ENCODE data around the gene COQ8A. TPM values are rescaled to one million over a fixed set of nuclear protein-coding genes. Genes with fewer than 3 reads are reported as not detected.

COQ8A gene
- total and polyA plus RNA-seq, 2 experiments from 2014 or later: 8.3 to 8.7 TPM

DNA sequence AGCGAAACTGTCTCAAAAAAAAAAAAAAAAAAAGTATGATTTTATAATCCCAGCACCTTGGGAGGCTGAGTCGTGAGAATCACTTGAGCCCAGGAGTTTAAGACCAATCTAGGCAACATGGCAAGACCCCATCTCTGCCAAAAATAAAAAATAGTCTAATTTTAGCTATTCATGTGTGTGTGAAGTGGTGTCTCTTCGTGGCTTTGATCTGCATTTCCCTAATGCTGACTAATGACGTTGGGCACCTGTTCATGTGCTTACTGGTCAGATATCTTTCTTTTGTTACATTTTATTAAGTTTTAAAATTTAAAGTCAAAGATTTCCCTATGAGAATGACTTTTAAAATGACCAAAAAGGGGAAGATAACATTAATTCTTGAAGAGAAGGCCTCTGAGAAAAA is 38.7 kb upstream of the COQ8A start:
- H3K4me3 ChIP-seq: no peak overlapping the region
- TF ChIP-seq EZH2 (IDR thresholded peaks at IDR 0.05; ENCODE audit: insufficient read depth, poor library complexity, severe bottlenecking) (no peak), EZH2phosphoT487 (IDR thresholded peaks at IDR 0.05; ENCODE audit: insufficient read depth, low read depth) (no peak)
- H3K27ac ChIP-seq: no peak overlapping the region
- H3F3A ChIP-seq (ENCODE audit: insufficient read depth): no peaks in the 10 kb centered on the region
- H2AFZ ChIP-seq: no peak overlapping the region
- H3K4me2 ChIP-seq (ENCODE audit: unreplicated experiment): no peak overlapping the region
- in situ Hi-C loops (cut with MboI): no loop called here
- H3K9me2 ChIP-seq (ENCODE audit: insufficient read depth): no peaks in the 10 kb centered on the region
- no peaks in the 10 kb centered on the region for H3K9me3 ChIP-seq (ENCODE audit: low read depth)
- no peaks in the 10 kb centered on the region for H3K36me3 ChIP-seq (ENCODE audit: low read depth)
- no peaks in the 10 kb centered on the region for H3K79me2 ChIP-seq (ENCODE audit: insufficient read depth)
- no peak overlapping the region for H3K9ac ChIP-seq
- no peaks in the 10 kb centered on the region for H3K27me3 ChIP-seq (replicated peaks; ENCODE audit: insufficient read depth)
- H4K20me1 ChIP-seq (ENCODE audit: insufficient read depth): no peaks in the 10 kb centered on the region
- no peaks in the 10 kb centered on the region for H3K4me1 ChIP-seq (ENCODE audit: insufficient read depth)
- DNase-seq: no peak
- 92 to 95% methylated on average over 4 of the region's 4 CpGs for WGBS, 2 experiments (ENCODE audit: low coverage in 1 of 2, low lambda C conversion rate in 2 of 2, missing lambda C conversion rate in 2 of 2)

DNA sequence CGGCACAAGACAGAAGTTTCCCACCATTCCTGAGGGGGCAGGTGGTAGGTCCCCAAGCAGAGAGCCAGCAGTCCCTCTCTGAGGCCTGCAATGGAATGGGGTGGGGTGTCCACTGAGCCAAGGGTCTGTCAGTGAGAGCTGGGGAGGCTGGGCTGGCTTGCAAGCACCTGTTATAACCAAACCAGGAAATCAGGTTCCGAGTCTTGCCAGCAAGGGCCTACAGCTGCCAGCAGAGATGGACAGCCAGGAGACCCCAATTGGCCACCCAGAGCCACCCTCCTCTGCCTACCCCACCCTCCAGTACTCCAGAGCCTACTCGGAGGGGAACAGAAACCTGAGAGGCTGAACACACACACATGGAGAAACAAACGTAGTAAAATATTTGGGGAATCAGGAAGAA is 37.5 kb upstream of the COQ8A start:
- TF ChIP-seq EZH2 (IDR thresholded peaks at IDR 0.05; ENCODE audit: insufficient read depth, poor library complexity, severe bottlenecking) (no peak), EZH2phosphoT487 (IDR thresholded peaks at IDR 0.05; ENCODE audit: insufficient read depth, low read depth) (no peak)
- no peaks in the 10 kb centered on the region for H3K9me3 ChIP-seq (ENCODE audit: low read depth)
- 80 to 89% methylated on average over 4 of the region's 4 CpGs for WGBS, 2 experiments (ENCODE audit: low coverage in 1 of 2, low lambda C conversion rate in 2 of 2, missing lambda C conversion rate in 2 of 2)
- no peaks in the 10 kb centered on the region for H3F3A ChIP-seq (ENCODE audit: insufficient read depth)
- no peaks in the 10 kb centered on the region for H3K36me3 ChIP-seq (ENCODE audit: low read depth)
- H3K79me2 ChIP-seq (ENCODE audit: insufficient read depth): no peaks in the 10 kb centered on the region
- in situ Hi-C loops (cut with MboI): no loop called here
- H3K9ac ChIP-seq: no peak overlapping the region
- no peaks in the 10 kb centered on the region for H4K20me1 ChIP-seq (ENCODE audit: insufficient read depth)
- no peak for DNase-seq
- H3K27me3 ChIP-seq (replicated peaks; ENCODE audit: insufficient read depth): no peaks in the 10 kb centered on the region
- H3K4me2 ChIP-seq (ENCODE audit: unreplicated experiment): no peak overlapping the region
- no peak overlapping the region for H3K4me3 ChIP-seq
- H3K9me2 ChIP-seq (ENCODE audit: insufficient read depth): no peaks in the 10 kb centered on the region
- no peak overlapping the region for H3K27ac ChIP-seq
- H3K4me1 ChIP-seq (ENCODE audit: insufficient read depth): no peaks in the 10 kb centered on the region
- H2AFZ ChIP-seq: no peak overlapping the region

DNA sequence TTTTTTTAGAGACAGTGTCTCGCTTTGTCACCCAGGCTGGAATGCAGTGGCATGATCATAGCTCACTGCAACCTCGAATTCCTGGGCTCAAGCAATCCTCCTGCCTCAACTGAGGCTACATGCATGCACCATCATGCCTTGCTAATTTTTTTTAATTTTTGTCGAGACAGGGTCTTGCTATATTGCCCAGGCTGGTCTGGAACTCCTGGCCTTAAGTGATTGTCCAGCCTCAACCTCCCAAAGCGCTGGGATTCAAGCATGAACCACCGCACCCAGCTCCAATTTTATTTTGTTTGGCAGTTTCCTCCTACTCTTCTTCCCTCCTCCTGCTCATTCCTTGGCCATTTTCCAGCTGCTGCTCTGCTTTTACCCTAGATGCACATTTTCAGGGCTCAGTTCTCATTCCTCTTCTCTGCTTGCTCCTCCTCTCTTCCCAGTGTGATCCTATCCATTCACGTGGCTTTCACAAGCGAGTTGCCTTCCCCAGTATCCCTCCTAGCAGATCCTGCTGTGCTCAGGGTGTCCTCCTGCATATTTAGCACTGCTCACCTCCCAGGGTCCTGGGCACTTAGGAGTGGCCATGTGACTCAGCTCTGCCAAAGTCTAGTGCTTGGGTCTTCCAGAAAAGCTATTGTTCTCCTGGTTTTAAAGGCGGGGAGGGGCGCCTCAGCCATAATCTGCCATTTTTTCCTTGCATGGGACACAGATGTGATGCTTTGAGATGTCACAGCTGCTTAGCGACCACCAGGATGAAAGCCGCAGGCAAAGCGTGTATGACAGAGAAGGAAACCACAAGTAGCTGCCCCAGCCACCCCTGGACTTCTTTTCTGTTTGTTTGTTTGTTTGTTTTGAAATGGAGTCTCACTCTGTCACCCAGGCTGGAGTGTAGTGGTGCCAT is 36.0 kb upstream of the COQ8A start:
- Histone ChIP-seq H3K27me3 (replicated peaks; ENCODE audit: insufficient read depth) (no peaks in the 10 kb centered on the region), H4K20me1 (ENCODE audit: insufficient read depth) (no peaks in the 10 kb centered on the region), H3K27ac (no peak overlapping the region), H3K4me2 (ENCODE audit: unreplicated experiment) (no peak overlapping the region), H3F3A (ENCODE audit: insufficient read depth) (no peaks in the 10 kb centered on the region), H3K4me1 (ENCODE audit: insufficient read depth) (no peaks in the 10 kb centered on the region), H3K9me3 (ENCODE audit: low read depth) (no peaks in the 10 kb centered on the region), H3K79me2 (ENCODE audit: insufficient read depth) (no peaks in the 10 kb centered on the region), H3K9ac (no peak overlapping the region), H3K9me2 (ENCODE audit: insufficient read depth) (no peaks in the 10 kb centered on the region), H3K4me3 (no peak overlapping the region), H2AFZ (no peak overlapping the region), H3K36me3 (ENCODE audit: low read depth) (no peaks in the 10 kb centered on the region)
- peak; percentile 55 for DNase-seq
- in situ Hi-C loops (cut with MboI): no loop called here
- TF ChIP-seq EZH2phosphoT487 (IDR thresholded peaks at IDR 0.05; ENCODE audit: insufficient read depth, low read depth) (no peak), EZH2 (IDR thresholded peaks at IDR 0.05; ENCODE audit: insufficient read depth, poor library complexity, severe bottlenecking) (no peak)
- 64 to 65% methylated on average over 12 of the region's 12 CpGs for WGBS, 2 experiments (ENCODE audit: low coverage in 1 of 2, low lambda C conversion rate in 2 of 2, missing lambda C conversion rate in 2 of 2)

DNA sequence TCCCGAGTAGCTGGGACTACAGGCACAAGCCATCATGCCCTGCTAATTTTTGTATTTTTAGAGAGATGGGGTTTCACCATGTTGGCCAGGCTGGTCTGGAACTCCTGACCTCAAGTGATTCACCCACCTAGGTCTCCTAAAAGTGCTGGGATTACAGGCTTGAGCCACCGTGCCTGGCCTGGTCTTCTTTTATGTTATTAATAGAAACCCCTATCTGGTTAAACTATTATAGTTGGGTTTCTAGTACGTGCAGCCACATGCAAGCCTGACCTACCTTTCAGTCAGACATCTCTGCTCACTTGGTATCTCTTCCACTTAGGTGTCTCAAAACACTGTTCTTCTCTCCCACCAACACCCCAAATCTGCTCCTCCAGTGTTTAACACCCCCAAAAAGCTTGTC is 35.3 kb upstream of the COQ8A start:
- no peak overlapping the region for H3K27ac ChIP-seq
- no peak overlapping the region for H3K4me2 ChIP-seq (ENCODE audit: unreplicated experiment)
- H3K9me2 ChIP-seq (ENCODE audit: insufficient read depth): no peaks in the 10 kb centered on the region
- no peak for DNase-seq
- no peak overlapping the region for H3K9ac ChIP-seq
- no peaks in the 10 kb centered on the region for H3K79me2 ChIP-seq (ENCODE audit: insufficient read depth)
- no peaks in the 10 kb centered on the region for H3F3A ChIP-seq (ENCODE audit: insufficient read depth)
- no peaks in the 10 kb centered on the region for H3K36me3 ChIP-seq (ENCODE audit: low read depth)
- TF ChIP-seq EZH2 (IDR thresholded peaks at IDR 0.05; ENCODE audit: insufficient read depth, poor library complexity, severe bottlenecking): no peak
- no peak for TF ChIP-seq EZH2phosphoT487 (IDR thresholded peaks at IDR 0.05; ENCODE audit: insufficient read depth, low read depth)
- no peak overlapping the region for H2AFZ ChIP-seq
- in situ Hi-C loops (cut with MboI): no loop called here
- no peaks in the 10 kb centered on the region for H4K20me1 ChIP-seq (ENCODE audit: insufficient read depth)
- H3K27me3 ChIP-seq (replicated peaks; ENCODE audit: insufficient read depth): no peaks in the 10 kb centered on the region
- no peaks in the 10 kb centered on the region for H3K4me1 ChIP-seq (ENCODE audit: insufficient read depth)
- 69 to 74% methylated on average over 3 of the region's 3 CpGs for WGBS, 2 experiments (ENCODE audit: low coverage in 1 of 2, low lambda C conversion rate in 2 of 2, missing lambda C conversion rate in 2 of 2)
- no peaks in the 10 kb centered on the region for H3K9me3 ChIP-seq (ENCODE audit: low read depth)
- no peak overlapping the region for H3K4me3 ChIP-seq
